GM15510 (cell line): ENCODE results near the gene PLK4.

Experiments used
- POLR2A ChIP-seq: IDR thresholded peaks from 3 replicates; pipeline ENCODE4 v1.6.1; 2011; ENCODE audit warnings: borderline replicate concordance; ENCODE audit not compliant: insufficient read length; ENCODE audit errors: extremely low read depth

The PLK4 gene

DNA sequence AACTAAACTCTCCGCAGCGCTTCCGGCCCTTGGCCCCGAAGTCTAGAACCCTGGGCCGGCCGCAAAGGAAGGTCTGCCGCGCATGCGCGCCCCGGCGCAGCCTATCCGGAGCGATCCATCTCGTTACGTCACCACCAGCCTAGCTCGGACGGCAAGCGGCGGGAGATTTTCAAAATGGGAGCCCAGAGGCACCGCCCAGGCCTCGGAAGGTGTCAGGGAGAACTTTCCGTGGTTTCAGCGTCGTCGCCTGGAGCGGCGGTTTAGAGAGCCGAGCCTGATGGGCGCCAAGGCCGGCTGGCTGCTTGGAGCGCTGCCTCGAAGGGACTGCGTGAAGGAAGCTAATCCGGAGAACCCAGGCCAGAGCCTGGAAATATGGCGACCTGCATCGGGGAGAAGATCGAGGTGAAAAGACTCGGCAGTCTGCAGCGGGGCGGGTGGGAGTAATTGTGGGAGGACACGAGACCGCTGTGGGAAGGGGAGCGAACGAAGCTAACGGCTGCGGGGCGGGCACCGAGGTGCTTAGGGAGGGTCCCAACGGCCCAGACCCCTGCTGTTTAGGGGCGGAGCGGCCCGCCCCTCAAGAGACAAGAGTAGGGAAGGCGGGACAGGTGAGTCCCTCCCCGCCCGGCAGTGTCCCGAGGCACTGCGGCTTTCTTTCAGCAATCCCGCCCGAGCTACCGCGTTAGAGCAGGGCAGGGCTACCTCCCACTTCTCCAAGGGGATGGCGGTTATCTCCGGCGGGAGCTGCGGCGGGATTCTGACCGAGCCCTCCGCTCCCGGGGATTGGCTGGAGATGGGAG is at the start of gene PLK4:
TSS of gene PLK4 (plus strand) at position 131 of the 800 bp plus-strand sequence. CDS start at position 373, 242 bp downstream.
- peak; percentile 60 for TF ChIP-seq POLR2A

DNA sequence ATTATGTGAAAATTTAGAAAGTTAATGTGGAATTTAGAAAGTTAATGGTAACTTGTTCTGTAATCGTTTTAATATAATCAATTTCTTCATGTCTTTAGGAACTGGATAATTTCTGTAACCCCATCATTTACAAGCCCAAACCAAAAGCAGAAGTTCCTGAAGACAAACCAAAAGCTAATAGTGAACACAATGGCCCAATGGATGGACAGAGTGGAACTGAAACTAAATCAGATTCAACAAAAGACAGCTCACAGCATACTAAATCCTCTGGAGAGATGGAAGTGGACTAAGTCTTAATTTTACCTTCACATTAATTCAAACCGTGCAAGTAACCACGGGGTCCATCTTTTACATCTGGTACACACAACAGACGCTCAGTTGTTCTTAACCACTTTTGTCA is 48.1 kb upstream of the PLK4 start:
- no peak for TF ChIP-seq POLR2A

- no peak for TF ChIP-seq POLR2A
Measured at GRCh38 chr4:127843704-127844600, 36.7 kb upstream of the PLK4 start.

- no peak for TF ChIP-seq POLR2A
Measured at GRCh38 chr4:127844601-127845116, 36.0 kb upstream of the PLK4 start.

DNA sequence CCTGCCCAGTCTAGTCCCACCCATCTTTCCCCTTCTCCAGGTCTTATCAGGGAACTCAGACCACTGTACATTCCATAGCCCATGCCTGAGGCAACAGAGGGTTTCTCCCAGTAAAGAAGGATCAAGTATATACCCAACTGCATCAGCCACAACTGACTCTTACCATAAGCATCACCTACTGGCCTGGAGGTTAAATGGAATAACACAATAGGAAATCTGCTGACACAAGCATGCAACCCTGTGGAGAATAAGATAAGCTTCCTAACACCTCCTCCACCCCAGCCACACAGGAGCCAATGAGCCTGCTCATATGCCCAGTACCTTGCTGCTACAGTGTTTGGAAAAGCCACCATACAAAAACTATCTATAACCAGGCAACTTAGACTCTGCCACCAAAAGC is 34.6 kb upstream of the PLK4 start:
- no peak for TF ChIP-seq POLR2A

GRCh38 chr4:127846765-127847164 is 33.9 kb upstream of the PLK4 start:
- no peak for TF ChIP-seq POLR2A

- no peak for TF ChIP-seq POLR2A
Measured at GRCh38 chr4:127849505-127850234, 31.0 kb upstream of the PLK4 start.

DNA sequence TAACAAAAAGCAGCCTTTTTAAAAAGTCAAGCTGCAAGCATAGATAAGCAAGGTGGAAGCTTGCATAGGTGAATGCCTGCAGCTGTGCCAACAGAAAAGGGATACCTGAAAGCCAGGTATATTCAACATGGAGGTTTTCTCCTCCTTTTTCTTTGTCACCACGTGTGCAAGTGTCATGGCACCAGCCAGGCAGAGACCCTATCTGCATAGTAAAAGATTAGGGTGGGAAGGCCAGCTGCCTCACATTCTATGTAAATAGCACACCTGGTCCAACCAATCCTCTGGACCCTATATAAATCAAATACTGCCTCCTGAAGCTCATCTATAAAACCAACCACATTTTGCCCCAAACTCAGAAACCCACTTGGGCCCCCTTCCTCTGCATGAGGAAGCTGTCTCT is 28.0 kb upstream of the PLK4 start:
- TF ChIP-seq POLR2A, result no peak

DNA sequence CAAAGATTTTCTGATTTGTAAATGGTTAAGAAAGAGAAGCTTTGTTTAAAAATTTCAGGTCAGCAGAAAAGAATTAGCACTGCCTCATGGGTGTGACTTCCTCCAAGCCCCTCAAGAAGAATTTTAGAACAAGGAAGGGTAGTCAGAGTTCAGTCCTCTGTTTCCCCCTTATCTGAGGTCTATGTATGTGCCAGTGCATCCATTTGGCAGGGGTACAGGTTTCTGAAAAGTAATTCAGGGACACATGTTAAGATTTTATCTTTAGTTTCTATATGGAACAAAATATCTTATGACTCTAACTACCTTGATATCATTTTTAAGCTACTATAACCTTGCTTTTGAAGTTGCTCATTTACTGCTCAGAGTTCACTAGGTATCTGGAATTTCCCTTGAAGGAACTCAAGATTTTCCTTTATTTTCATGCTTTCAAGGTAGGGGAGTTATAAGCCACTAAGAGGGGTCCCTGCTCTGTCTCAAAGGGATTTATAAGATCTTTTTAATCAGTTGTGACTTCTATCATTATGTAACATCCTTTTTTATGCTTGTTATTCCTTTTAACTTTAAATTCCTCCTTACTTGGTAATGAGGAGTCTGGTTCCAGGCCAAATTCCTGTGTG is 24.4 kb upstream of the PLK4 start:
- no peak for TF ChIP-seq POLR2A

GRCh38 chr4:127856813-127857447 is 23.8 kb upstream of the PLK4 start:
- TF ChIP-seq POLR2A, result no peak

DNA sequence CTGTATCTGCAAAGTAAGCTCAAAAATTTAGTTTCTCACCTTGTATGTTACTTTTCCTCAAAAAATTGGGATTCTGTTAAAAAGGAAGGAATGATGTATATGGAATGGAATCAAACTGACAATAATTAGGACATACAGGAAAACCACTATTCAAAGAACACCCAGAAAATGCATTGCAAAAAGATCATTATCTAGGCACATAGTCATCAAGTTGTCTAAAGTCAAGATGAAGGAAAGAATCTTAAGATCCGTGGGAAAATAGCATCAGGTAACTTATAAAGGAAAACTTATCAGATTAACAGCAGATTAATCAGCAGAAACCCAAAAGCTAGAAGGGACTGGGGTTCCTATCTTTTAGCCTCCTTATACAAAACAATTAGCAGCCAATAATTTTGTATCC is 23.1 kb upstream of the PLK4 start:
- no peak for TF ChIP-seq POLR2A

GRCh38 chr4:127868196-127868595 is 12.5 kb upstream of the PLK4 start:
- TF ChIP-seq POLR2A, result no peak

DNA sequence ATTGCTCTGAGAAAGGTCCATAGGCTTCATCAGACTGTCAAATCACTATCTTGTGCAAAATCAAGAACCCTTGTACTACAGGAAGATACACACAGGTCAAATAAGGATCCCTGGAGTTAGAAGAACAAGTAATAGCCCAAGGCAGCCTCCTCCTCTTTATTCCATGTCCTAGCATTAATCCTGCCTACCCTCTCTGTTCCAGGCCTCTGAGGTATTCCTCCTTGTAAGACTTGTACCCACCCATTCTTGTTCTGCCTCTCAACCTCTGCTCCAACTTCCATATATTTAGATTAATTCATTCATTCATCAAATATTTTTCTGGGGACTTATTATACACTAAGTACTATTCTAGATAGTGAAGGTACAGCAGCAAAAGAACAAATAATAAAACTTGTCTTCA is 10.4 kb upstream of the PLK4 start:
- no peak for TF ChIP-seq POLR2A

DNA sequence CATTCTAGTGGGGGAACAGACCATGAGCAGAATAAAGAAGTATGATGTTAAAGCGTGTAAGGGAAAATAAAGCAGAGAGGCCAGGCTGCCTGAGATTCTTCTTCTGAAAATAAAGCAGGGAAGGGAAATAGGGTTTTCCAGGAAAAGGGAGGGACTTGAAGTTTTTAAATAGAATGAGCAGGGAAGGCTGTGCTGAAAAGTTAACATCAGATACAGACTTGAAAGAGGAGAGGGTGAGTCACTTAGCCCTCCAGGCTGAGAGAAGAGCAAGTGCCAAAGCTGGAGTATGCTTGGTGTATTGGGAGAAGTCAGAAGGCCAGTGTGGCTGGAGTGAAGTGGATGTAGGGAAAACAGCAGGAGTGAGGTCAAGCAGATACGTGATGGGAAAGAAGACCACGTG is 10.0 kb upstream of the PLK4 start:
- no peak for TF ChIP-seq POLR2A

- TF ChIP-seq POLR2A, result no peak
Measured at GRCh38 chr4:127875791-127876190, 4.9 kb upstream of the PLK4 start.

DNA sequence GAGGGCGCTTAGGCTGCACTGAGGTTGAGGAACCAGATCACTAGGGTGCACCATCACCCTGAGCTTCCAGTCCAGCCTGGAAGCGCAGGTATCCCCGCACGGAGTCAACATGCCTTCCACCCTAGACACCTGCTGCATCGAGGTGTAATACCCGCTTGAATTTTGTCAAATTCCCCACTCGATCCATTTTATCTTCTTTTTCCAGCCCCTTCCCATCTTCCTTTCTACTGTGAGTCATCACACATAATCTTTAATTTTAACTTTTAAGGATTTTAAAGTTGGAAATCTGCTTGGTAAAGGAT is 821 bp downstream of the PLK4 start:
- TF ChIP-seq POLR2A, result no peak
